NCI-H2227 (cell line): ENCODE data around the gene CAMK2G.
"Not testable (repeated sequence)": the region's sequence is repeated elsewhere in the genome, so short reads cannot be mapped to it uniquely, and the experiment has no call there.

Source experiments
- DNase-seq: peaks from one replicate; lab custom pipeline; 2025; ENCODE audit not compliant: unreplicated experiment; lab: John Stamatoyannopoulos, UW

Gene CAMK2G

GRCh38 chr10:73905256-73906020 lies 31.1 kb upstream of the CAMK2G start:
- no peak for DNase-seq

GRCh38 chr10:73902351-73902750 lies 28.0 kb upstream of the CAMK2G start:
- DNase-seq, result no peak

- DNase-seq, result no peak
Measured at GRCh38 chr10:73901261-73901660, 26.9 kb upstream of the CAMK2G start.

GRCh38 chr10:73900064-73900463 lies 25.7 kb upstream of the CAMK2G start:
- DNase-seq, result no peak

GRCh38 chr10:73899423-73899822 lies 25.1 kb upstream of the CAMK2G start:
- DNase-seq, result no peak

- no peak for DNase-seq
Measured at GRCh38 chr10:73898730-73899410, 24.5 kb upstream of the CAMK2G start.

- DNase-seq, result no peak
Measured at GRCh38 chr10:73897693-73898092, 23.3 kb upstream of the CAMK2G start.

- DNase-seq, result not testable (repeated sequence)
Measured at GRCh38 chr10:73895381-73895780, 21.0 kb upstream of the CAMK2G start.

GRCh38 chr10:73894245-73894971 lies 20.1 kb upstream of the CAMK2G start:
- DNase-seq, result no peak

GRCh38 chr10:73893426-73893825 lies 19.1 kb upstream of the CAMK2G start:
- no peak for DNase-seq

- no peak for DNase-seq
Measured at GRCh38 chr10:73892310-73893030, 18.1 kb upstream of the CAMK2G start.

- DNase-seq, result no peak
Measured at GRCh38 chr10:73891540-73891939, 17.2 kb upstream of the CAMK2G start.

GRCh38 chr10:73890830-73891229 lies 16.5 kb upstream of the CAMK2G start:
- DNase-seq, result not testable (repeated sequence)

- no peak for DNase-seq
Measured at GRCh38 chr10:73890261-73890660, 15.9 kb upstream of the CAMK2G start.

GRCh38 chr10:73889416-73889815 lies 15.1 kb upstream of the CAMK2G start:
- not testable (repeated sequence) for DNase-seq

GRCh38 chr10:73889014-73889413 lies 14.7 kb upstream of the CAMK2G start:
- no peak for DNase-seq

- no peak for DNase-seq
Measured at GRCh38 chr10:73888514-73888913, 14.2 kb upstream of the CAMK2G start.

- DNase-seq, result peak; percentile 11
Measured at GRCh38 chr10:73887294-73888039, 13.1 kb upstream of the CAMK2G start.

- DNase-seq, result no peak
Measured at GRCh38 chr10:73886661-73887293, 12.4 kb upstream of the CAMK2G start.

GRCh38 chr10:73886085-73886529 lies 11.8 kb upstream of the CAMK2G start:
- DNase-seq, result peak; percentile 68
